Activated naive CD8-positive, alpha-beta T cell (primary cell): ENCODE results near the gene MFSD6.
"Not testable (repeated sequence)": the region's sequence is repeated elsewhere in the genome, so short reads cannot be mapped to it uniquely, and the experiment has no call there.

Experiments
- H3K27ac Mint-ChIP-seq: one replicate; pipeline ENCODE4 v1.8.0; 2021; ENCODE audit warnings: mixed read lengths
- H3K27me3 Mint-ChIP-seq: one replicate; pipeline ENCODE4 v1.8.0; 2021; ENCODE audit warnings: mixed read lengths
- H3K36me3 Mint-ChIP-seq: one replicate; pipeline ENCODE4 v1.8.0; 2021; ENCODE audit warnings: mixed read lengths
- H3K4me1 Mint-ChIP-seq: one replicate; pipeline ENCODE4 v1.8.0; 2021; ENCODE audit warnings: low read depth, mixed read lengths
- H3K4me3 Mint-ChIP-seq: one replicate; pipeline ENCODE4 v1.8.0; 2021; ENCODE audit warnings: mild to moderate bottlenecking, mixed read lengths
- H3K9me3 Mint-ChIP-seq: one replicate; pipeline ENCODE4 v1.8.0; 2021; ENCODE audit warnings: low read depth, mixed read lengths

Gene MFSD6

GRCh38 chr2:190481339-190481738 is 73.2 kb downstream of the MFSD6 start:
- no peaks in the 10 kb centered on the region for H3K9me3 Mint-ChIP-seq
- H3K4me1 Mint-ChIP-seq, result peaks cover 48% of the 10 kb centered on the region

DNA sequence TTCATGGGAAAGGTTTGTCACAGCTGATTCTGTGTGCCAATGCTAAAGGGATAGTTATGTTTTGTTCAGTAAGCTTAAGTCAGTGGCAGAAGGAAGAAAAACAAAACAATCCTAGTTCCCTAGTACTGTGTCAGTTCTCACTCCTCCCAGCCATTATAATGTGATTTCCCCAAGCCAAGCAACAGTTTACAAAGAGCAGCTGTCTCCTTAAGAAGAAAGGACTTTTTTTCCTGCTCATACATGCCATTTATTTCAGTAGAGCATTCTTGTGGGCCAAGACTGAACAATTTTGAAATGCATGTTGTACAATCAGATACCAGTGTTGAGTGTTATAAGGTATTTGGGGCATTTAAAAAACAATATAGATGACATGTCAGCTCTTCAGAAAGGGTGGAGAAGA is 74.3 kb downstream of the MFSD6 start:
- H3K4me3 Mint-ChIP-seq, result no peak overlapping the region
- H3K9me3 Mint-ChIP-seq, result no peaks in the 10 kb centered on the region
- peaks cover 52% of the 10 kb centered on the region for H3K4me1 Mint-ChIP-seq
- H3K27ac Mint-ChIP-seq, result no peak overlapping the region
- peaks cover 24% of the 10 kb centered on the region for H3K36me3 Mint-ChIP-seq
- H3K27me3 Mint-ChIP-seq, result no peaks in the 10 kb centered on the region

More at GRCh38 chr2:190481339-190481738, 73.2 kb downstream of the MFSD6 start:
- Mint-ChIP-seq H3K4me3 (no peak overlapping the region), H3K27ac (no peak overlapping the region), H3K27me3 (no peaks in the 10 kb centered on the region), H3K36me3 (peaks cover 23% of the 10 kb centered on the region)

DNA sequence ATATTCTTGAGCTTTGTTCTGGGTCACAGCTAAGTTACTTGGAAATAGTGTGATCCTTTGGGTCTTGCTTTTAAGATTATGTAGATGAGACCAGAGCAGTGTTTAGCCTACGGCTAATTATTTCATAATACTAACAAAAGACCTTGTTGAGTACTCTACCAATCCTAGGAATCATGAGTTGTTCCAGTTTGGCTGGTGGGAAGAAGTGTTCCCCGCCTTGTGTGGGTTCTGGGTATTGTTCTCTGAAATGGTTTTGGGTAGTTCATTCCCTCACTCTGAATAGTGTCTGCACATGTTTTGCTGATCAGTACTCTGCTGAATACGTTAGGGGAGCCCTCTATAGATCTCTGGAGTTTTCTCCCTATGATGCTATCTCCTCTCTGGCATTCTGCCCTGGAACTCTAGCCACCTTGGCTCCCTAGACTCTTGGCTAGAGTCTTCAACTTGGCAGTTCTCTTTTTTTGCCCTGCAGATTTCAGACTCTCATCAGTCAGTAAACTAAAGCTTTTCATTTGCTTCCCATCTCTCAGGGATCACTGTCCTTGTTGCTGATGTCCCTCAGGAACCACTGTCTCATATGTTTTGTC is 78.0 kb downstream of the MFSD6 start:
- Mint-ChIP-seq H3K27ac (no peak overlapping the region), H3K36me3 (peaks cover 26% of the 10 kb centered on the region), H3K9me3 (no peaks in the 10 kb centered on the region), H3K4me1 (peaks cover 51% of the 10 kb centered on the region), H3K27me3 (no peaks in the 10 kb centered on the region), H3K4me3 (no peak overlapping the region)

DNA sequence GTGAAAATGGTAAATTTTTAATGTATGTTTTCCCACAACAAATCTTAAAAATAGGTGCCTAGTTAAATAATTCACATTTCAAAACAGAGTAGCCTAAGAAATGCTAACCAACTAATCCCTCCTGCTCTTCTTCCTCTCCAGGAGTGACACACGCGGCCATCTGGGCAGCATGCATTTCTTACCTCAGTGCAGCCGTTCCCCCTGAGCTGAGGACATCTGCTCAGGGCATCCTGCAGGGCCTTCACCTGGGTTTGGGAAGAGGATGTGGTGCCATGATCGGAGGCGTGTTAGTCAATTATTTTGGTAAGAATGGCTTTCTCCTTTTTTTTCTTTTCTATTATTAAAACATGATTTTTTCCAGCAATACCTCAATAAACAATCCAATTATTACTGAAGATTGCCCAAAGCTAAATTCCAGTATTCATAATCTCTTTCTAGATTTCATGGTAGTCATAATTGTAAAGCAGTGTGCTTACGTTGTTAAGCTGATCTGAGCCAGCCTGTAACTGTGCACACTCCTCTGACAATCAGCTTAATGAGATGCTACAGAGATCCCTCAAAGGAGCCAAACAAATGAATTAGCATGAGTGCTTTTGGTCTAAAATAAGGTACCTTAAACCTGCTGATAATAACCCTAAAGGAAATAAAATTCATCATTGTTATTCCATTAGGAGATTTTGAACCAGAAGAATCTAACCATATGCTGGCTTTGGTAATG is 80.5 kb downstream of the MFSD6 start:
- H3K4me1 Mint-ChIP-seq, result peaks cover 54% of the 10 kb centered on the region
- H3K27ac Mint-ChIP-seq, result no peak overlapping the region
- peaks cover 38% of the 10 kb centered on the region for H3K36me3 Mint-ChIP-seq

GRCh38 chr2:190489475-190489874 is 81.3 kb downstream of the MFSD6 start:
- Mint-ChIP-seq H3K4me3 (no peak overlapping the region), H3K4me1 (peaks cover 55% of the 10 kb centered on the region), H3K27ac (peak overlapping the region; percentile 51), H3K9me3 (peaks cover 15% of the 10 kb centered on the region), H3K27me3 (no peaks in the 10 kb centered on the region), H3K36me3 (peaks cover 42% of the 10 kb centered on the region)

More for the DNA sequence above, 80.5 kb downstream of the MFSD6 start:
- Mint-ChIP-seq H3K9me3 (peaks cover 15% of the 10 kb centered on the region), H3K4me3 (no peak overlapping the region), H3K27me3 (no peaks in the 10 kb centered on the region)

- Mint-ChIP-seq H3K36me3 (peaks cover 41% of the 10 kb centered on the region), H3K4me1 (peaks cover 55% of the 10 kb centered on the region), H3K4me3 (no peak overlapping the region), H3K27me3 (no peaks in the 10 kb centered on the region), H3K27ac (no peak overlapping the region), H3K9me3 (peaks cover 15% of the 10 kb centered on the region)
Observed at GRCh38 chr2:190490502-190490901, 82.3 kb downstream of the MFSD6 start.

GRCh38 chr2:190493095-190493494 is 84.9 kb downstream of the MFSD6 start:
- peak overlapping the region; percentile 47 for H3K27ac Mint-ChIP-seq
- no peaks in the 10 kb centered on the region for H3K27me3 Mint-ChIP-seq
- peaks cover 15% of the 10 kb centered on the region for H3K9me3 Mint-ChIP-seq
- H3K4me1 Mint-ChIP-seq, result peaks cover 43% of the 10 kb centered on the region
- no peak overlapping the region for H3K4me3 Mint-ChIP-seq
- peaks cover 48% of the 10 kb centered on the region for H3K36me3 Mint-ChIP-seq

DNA sequence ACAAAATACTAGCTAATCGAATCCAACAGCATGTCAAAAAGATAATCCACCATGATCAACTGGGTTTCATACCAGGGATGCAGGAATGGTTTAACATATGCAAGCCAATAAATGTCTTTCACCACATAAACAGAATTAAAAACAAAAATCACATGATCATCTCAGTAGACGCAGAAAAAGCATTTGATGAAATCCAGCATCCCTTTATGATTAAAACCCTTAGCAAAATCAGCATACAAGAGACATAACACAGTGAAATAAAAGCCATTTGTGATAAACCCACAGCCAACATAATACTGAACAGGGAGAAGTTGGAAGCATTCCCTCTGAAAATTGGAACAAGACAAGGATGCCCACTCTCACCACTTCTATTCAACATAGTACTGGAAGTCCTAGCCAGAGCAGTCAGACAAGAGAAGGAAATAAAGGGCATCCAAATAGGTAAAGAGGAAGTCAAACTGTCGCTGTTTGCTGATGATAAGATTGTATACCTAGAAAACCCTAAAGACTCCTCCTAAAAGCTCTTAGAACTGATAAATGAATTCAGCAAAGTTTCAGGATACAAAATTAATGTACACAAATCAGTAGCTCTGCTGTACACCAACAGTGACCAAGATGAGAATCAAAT is 86.6 kb downstream of the MFSD6 start:
- Mint-ChIP-seq H3K36me3 (peaks cover 40% of the 10 kb centered on the region), H3K4me1 (peaks cover 30% of the 10 kb centered on the region), H3K9me3 (peaks cover 15% of the 10 kb centered on the region), H3K27ac (peak overlapping the region; percentile 11)
- H3K4me3 Mint-ChIP-seq, H3K27me3 Mint-ChIP-seq: not testable (repeated sequence)

DNA sequence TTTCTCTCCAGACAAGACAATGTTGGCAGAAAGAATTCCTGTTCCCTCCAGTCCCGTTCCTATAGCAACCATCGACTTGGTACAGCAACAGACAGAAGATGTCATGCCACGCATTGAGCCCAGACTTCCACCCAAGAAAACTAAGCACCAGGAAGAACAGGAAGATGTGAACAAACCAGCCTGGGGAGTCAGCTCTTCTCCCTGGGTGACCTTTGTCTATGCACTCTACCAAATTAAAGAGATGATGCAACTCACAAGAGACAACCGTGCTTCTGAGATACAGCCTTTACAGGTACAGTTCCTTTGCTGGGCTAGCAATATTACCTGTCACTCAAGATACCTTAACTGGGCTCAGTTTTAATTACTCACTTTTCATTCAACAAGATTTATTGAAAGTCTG is 89.3 kb downstream of the MFSD6 start:
- peak overlapping the region; percentile 30 for H3K27ac Mint-ChIP-seq
- peaks cover 30% of the 10 kb centered on the region for H3K36me3 Mint-ChIP-seq
- no peaks in the 10 kb centered on the region for H3K27me3 Mint-ChIP-seq
- H3K4me3 Mint-ChIP-seq, result no peak overlapping the region
- peaks cover 6% of the 10 kb centered on the region for H3K9me3 Mint-ChIP-seq
- H3K4me1 Mint-ChIP-seq, result peaks cover 36% of the 10 kb centered on the region

GRCh38 chr2:190499273-190499672 is 91.1 kb downstream of the MFSD6 start:
- H3K4me1 Mint-ChIP-seq, result peaks cover 20% of the 10 kb centered on the region

DNA sequence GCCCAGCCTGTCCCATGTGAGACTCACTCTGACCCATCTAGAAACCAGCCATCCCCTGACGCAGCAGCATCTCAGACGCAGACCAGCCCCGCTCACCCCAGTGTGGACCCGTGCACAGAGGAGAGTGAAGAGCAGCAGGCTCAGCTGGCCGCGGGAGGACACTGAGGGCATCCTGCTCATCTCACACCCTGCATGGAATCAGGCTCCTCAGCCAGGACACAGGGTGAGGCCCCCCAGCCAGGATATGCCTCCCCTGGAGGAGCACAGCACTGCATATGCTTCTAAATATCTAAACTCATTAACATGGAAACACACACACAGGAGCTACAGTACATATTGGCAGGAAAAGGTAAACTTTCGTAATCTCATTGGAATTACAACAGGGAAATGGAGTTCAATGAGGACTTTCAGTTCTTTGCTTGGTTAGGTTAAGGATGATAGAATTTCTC is 91.9 kb downstream of the MFSD6 start:
- H3K36me3 Mint-ChIP-seq, result peaks cover 13% of the 10 kb centered on the region
- H3K27me3 Mint-ChIP-seq, result no peaks in the 10 kb centered on the region

More at GRCh38 chr2:190499273-190499672, 91.1 kb downstream of the MFSD6 start:
- Mint-ChIP-seq H3K36me3 (peaks cover 16% of the 10 kb centered on the region), H3K27me3 (no peaks in the 10 kb centered on the region), H3K4me3 (no peak overlapping the region), H3K9me3 (no peaks in the 10 kb centered on the region), H3K27ac (peak overlapping the region; percentile 52)

DNA sequence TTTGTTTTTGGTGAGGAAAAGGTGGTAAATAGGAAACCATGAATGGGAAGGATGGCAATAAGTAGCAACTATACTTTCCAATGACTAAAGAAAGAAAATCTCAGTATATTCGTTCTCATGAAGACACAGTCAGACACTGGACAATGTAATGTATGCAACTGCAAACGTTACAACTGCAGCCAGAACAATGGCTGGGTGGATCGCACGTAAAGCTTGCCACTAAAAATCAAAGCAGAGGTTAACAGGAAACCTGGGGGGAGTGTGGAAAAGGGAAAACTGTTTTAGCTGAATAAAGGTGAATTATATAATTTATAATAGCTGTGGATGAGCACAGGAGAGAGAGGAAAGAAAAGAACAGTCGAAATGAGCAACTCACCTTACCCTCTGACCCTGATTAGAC is 93.1 kb downstream of the MFSD6 start:
- Mint-ChIP-seq H3K9me3 (no peaks in the 10 kb centered on the region), H3K36me3 (peaks cover 10% of the 10 kb centered on the region), H3K4me1 (peaks cover 22% of the 10 kb centered on the region), H3K27ac (peak overlapping the region; percentile 75), H3K4me3 (no peak overlapping the region), H3K27me3 (no peaks in the 10 kb centered on the region)

More for the DNA sequence above, 91.9 kb downstream of the MFSD6 start:
- peak overlapping the region; percentile 11 for H3K27ac Mint-ChIP-seq
- H3K4me1 Mint-ChIP-seq, result peaks cover 16% of the 10 kb centered on the region
- H3K4me3 Mint-ChIP-seq, result no peak overlapping the region
- H3K9me3 Mint-ChIP-seq, result no peaks in the 10 kb centered on the region

GRCh38 chr2:190501702-190502407 is 93.7 kb downstream of the MFSD6 start:
- H3K36me3 Mint-ChIP-seq, result peaks cover 6% of the 10 kb centered on the region
- no peak overlapping the region for H3K27ac Mint-ChIP-seq
- H3K4me1 Mint-ChIP-seq, result peaks cover 27% of the 10 kb centered on the region
- no peaks in the 10 kb centered on the region for H3K9me3 Mint-ChIP-seq
- no peak overlapping the region for H3K4me3 Mint-ChIP-seq
- no peaks in the 10 kb centered on the region for H3K27me3 Mint-ChIP-seq

DNA sequence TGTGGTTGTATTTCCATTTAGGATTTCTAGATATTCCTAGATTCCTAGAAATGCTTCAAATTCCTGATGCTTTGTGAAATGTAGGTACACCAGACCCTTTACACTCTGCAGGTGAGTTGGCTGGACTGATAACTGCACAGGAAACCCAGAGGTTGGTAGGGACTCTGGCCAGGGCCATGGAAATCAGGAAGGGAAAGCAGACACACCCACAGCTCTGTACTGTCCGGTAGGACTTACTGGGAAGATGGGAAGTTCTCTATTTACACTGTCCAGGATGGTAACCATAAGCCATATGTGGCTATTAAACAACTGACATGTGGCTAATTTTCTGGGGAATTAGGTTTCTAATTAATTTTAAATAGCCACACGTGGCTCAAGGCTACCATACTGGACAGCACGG is 94.9 kb downstream of the MFSD6 start:
- H3K4me3 Mint-ChIP-seq, result no peak overlapping the region
- no peaks in the 10 kb centered on the region for H3K9me3 Mint-ChIP-seq
- peaks cover 27% of the 10 kb centered on the region for H3K4me1 Mint-ChIP-seq
- peak overlapping the region; percentile 64 for H3K27ac Mint-ChIP-seq
- peaks cover 6% of the 10 kb centered on the region for H3K36me3 Mint-ChIP-seq
- H3K27me3 Mint-ChIP-seq, result no peaks in the 10 kb centered on the region

GRCh38 chr2:190504912-190505311 is 96.8 kb downstream of the MFSD6 start:
- peaks cover 6% of the 10 kb centered on the region for H3K36me3 Mint-ChIP-seq
- H3K9me3 Mint-ChIP-seq, result no peaks in the 10 kb centered on the region
- H3K27me3 Mint-ChIP-seq, result no peaks in the 10 kb centered on the region
- H3K4me3 Mint-ChIP-seq, result no peak overlapping the region
- H3K4me1 Mint-ChIP-seq, result peaks cover 27% of the 10 kb centered on the region
- H3K27ac Mint-ChIP-seq, result no peak overlapping the region
